ENCODE measurements around the gene SOX15. TPM values are rescaled to one million over a fixed set of nuclear protein-coding genes. Genes with fewer than 3 reads are reported as not detected.

The SOX15 gene
- total RNA-seq, 4 donors from 2014 or later: 61.9 to 106 (median 77.8) TPM

DNA sequence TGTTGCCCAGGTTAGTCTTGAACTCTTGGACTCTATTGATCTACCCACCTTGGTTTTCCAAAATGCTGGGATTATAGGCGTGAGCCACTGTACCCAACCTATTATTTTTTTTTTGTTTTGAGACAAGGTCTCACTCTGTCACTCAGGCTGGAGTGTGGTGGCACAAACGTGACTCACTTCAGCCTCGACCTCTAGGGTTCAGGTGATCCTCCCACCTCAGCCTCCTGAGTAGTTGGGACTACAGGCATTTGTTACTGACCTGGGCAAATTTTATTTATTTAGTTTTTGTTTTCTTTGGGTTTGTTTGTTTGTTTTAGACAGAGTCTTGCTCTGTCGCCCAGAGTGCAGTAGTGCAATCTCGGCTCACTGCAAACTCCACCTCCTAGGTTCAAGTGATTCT lies 33.8 kb upstream of the SOX15 start:
- TF ChIP-seq POLR2A (IDR thresholded peaks at IDR 0.05): no peak
- intact Hi-C loops (cut with DNase I; ENCODE audit: low total_unique reads): no loop called here
- no peak for DNase-seq (ENCODE audit: low spot score in 2 of 2)
- WGBS, 2 donors: 87 to 90% methylated on average over 5 of the region's 5 CpGs
- H3K4me3 ChIP-seq (ENCODE audit: low read depth, poor library complexity, severe bottlenecking): no peak overlapping the region

- WGBS, 2 donors: 80 to 85% methylated on average over 8 of the region's 8 CpGs
- intact Hi-C loops (cut with DNase I; ENCODE audit: low total_unique reads): no loop called here
- DNase-seq (ENCODE audit: low spot score in 2 of 2): no peak
- no peak overlapping the region for H3K4me3 ChIP-seq (ENCODE audit: low read depth, poor library complexity, severe bottlenecking)
- TF ChIP-seq, protein P1, sequence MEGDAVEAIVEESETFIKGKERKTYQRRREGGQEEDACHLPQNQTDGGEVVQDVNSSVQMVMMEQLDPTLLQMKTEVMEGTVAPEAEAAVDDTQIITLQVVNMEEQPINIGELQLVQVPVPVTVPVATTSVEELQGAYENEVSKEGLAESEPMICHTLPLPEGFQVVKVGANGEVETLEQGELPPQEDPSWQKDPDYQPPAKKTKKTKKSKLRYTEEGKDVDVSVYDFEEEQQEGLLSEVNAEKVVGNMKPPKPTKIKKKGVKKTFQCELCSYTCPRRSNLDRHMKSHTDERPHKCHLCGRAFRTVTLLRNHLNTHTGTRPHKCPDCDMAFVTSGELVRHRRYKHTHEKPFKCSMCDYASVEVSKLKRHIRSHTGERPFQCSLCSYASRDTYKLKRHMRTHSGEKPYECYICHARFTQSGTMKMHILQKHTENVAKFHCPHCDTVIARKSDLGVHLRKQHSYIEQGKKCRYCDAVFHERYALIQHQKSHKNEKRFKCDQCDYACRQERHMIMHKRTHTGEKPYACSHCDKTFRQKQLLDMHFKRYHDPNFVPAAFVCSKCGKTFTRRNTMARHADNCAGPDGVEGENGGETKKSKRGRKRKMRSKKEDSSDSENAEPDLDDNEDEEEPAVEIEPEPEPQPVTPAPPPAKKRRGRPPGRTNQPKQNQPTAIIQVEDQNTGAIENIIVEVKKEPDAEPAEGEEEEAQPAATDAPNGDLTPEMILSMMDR (IDR thresholded peaks at IDR 0.05): no peak
- no peak for TF ChIP-seq POLR2A (IDR thresholded peaks at IDR 0.05)
Measured at GRCh38 chr17:7620835-7621234, 30.9 kb upstream of the SOX15 start.

DNA sequence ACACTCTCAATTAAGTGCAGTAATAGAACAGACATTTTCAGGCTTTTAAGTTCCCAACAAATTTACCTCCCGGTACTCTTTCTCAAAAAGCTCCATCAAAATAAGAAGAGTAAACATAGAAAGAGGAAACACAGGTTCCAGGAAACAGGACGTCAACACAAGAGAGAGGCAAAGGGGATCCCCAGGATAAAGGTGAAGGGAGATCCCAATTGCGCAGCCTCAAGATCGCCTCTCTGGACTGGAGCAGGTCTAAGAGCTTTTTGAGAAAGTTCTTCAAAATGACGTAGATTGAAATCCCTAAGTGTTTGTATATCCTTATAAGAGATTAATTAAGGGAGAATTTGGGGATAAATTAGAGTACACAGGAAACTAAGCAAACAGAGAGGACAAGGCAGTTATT lies 28.7 kb upstream of the SOX15 start:
- no peak for DNase-seq (ENCODE audit: low spot score in 2 of 2)

DNA sequence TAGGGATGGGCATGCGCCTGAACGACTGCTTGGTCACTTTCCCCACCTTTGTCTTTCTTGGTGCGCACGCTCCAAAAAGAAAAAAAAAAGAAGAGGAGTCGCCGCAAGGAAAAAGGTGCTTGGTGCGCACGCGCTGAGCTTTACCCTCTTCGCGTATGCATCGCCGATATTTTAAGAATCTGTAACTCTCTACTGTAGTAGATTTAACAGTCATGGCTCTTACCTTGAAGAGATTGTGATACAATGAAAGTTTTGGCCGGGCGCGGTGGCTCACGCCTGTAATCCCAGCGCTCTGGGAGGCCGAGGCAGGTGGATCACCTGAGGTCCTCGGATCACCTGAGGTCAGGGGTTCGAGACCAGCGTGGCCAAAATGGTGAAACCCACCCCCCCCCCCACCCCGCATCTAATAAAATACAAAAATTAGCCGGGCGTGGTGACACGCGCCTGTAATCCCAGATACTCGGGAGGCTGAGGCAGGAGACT lies 25.4 kb upstream of the SOX15 start:
- intact Hi-C loops (cut with DNase I; ENCODE audit: low total_unique reads): no loop called here
- no peak for DNase-seq (ENCODE audit: low spot score in 2 of 2)
- TF ChIP-seq, protein P1 (IDR thresholded peaks at IDR 0.05): no peak
- no peak for TF ChIP-seq POLR2A (IDR thresholded peaks at IDR 0.05)
- 4 to 5% methylated on average over 28 of the region's 28 CpGs for WGBS, 2 donors
- no peak overlapping the region for H3K4me3 ChIP-seq (ENCODE audit: low read depth, poor library complexity, severe bottlenecking)

More for the DNA sequence above, 28.7 kb upstream of the SOX15 start:
- 83% methylated on average over 5 of the region's 5 CpGs for WGBS, 2 donors
- no peak for TF ChIP-seq POLR2A (IDR thresholded peaks at IDR 0.05)
- TF ChIP-seq, protein P1 (IDR thresholded peaks at IDR 0.05): no peak
- intact Hi-C loops (cut with DNase I; ENCODE audit: low total_unique reads): no loop called here
- no peak overlapping the region for H3K4me3 ChIP-seq (ENCODE audit: low read depth, poor library complexity, severe bottlenecking)

GRCh38 chr17:7614425-7615264 lies 24.8 kb upstream of the SOX15 start, which contains the start of gene FXR2:
Gene FXR2, minus strand, starts transcription at chr17:7614897. Its CDS starts 365 bp downstream, at chr17:7614532.
- WGBS, 2 donors: 1% methylated on average over 42 to 84 of the region's 93 CpGs
- peak in 1 of 2 donors; percentile 46 for TF ChIP-seq POLR2A (IDR thresholded peaks at IDR 0.05)
- TF ChIP-seq, protein P1 (IDR thresholded peaks at IDR 0.05): peak in 1 of 3 donors; percentile 21
- intact Hi-C loops (cut with DNase I; ENCODE audit: low total_unique reads): no loop called here
- H3K4me3 ChIP-seq (ENCODE audit: low read depth, poor library complexity, severe bottlenecking): peak within 1 kb of the TSS; percentile 76
- DNase-seq (ENCODE audit: low spot score in 2 of 2): peak; percentile 100

DNA sequence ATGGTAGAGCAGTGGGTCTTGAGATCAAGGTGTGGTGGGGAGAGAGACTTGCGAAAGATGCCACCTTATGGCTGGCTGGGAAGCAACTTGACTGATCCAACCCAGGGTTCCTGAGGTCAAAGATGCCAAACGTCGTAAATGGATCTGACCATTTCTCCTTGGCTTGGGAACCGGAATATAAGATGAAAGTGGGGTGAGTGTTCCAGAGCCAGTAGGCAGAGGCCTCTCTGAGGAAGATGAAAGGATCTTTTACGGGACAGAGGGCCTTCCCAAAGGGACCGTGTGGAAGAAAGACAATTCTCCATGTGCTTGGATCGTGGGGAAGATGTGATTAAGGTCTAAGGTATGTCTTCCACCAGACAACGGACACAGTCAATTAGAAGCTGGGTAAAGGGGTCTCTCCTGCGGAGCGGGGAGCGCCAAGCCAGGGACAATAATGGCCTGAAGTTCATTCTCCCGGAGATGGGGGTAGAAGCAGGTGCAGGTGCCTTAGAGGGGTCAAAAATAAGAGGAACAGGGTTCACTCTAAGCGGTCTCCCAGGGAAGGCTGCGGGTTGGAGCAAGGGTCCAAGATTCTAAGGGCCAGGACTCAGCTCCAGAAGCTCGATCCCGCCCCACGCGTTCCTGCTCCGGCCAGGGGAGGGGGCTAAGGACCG lies 24.0 kb upstream of the SOX15 start:
- peak in 1 of 2 donors; percentile 28 for DNase-seq (ENCODE audit: low spot score in 2 of 2)

More for the DNA sequence above, 24.0 kb upstream of the SOX15 start:
- intact Hi-C loops (cut with DNase I; ENCODE audit: low total_unique reads): no loop called here
- 5% methylated on average over 19 to 20 of the region's 20 CpGs for WGBS, 2 donors
- no peak for TF ChIP-seq POLR2A (IDR thresholded peaks at IDR 0.05)
- TF ChIP-seq, protein P1 (IDR thresholded peaks at IDR 0.05): no peak
- H3K4me3 ChIP-seq (ENCODE audit: low read depth, poor library complexity, severe bottlenecking): peak overlapping the region; percentile 76

Data from lower leg skin (tissue), 4 donors.